ENCODE results near the gene SLC30A3. TPM values are rescaled to one million over a fixed set of nuclear protein-coding genes. Genes with fewer than 3 reads are reported as not detected.

Gene SLC30A3
- polyA plus RNA-seq, 2 donors = 0.08 to 0.09 TPM

DNA sequence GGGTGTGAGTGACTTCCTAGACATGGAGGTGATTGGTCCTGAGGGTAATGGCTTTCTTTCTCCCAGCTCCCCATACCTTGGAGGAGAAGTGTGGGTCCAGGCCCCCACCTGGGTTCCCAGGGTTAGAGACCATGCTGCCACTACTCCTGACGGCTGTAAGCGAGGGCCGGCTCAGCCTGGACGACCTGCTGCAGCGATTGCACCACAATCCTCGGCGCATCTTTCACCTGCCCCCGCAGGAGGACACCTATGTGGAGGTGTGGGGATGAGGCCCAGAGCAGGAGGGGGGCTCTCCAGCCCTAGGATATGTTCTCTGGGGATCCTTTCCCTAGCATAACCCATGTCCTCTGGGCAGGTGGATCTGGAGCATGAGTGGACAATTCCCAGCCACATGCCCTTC is 23.9 kb downstream of the SLC30A3 start:
- no peaks in the 10 kb centered on the region for H3K27me3 ChIP-seq (ENCODE audit: control insufficient read depth in 1 of 2, insufficient read depth in 2 of 2, low read length in 2 of 2)
- H3K36me3 ChIP-seq (ENCODE audit: control insufficient read depth in 2 of 2, insufficient read depth in 2 of 2, low read length in 1 of 2) = peaks cover 46 to 86% of the 10 kb centered on the region in 2 donors
- H3K27ac ChIP-seq (ENCODE audit: low read depth in 2 of 2, low read length in 1 of 2) = no peak overlapping the region
- no peak overlapping the region for H3K4me3 ChIP-seq (ENCODE audit: low read depth in 1 of 2, low read length in 2 of 2)
- no peaks in the 10 kb centered on the region for H3K4me1 ChIP-seq (ENCODE audit: control insufficient read depth in 2 of 2, insufficient read depth in 2 of 2, low read length in 1 of 2)
- 96 to 97% methylated on average over 8 of the region's 8 CpGs for WGBS, 2 donors
- no peaks in the 10 kb centered on the region for H3K9me3 ChIP-seq (ENCODE audit: control insufficient read depth in 2 of 2, insufficient read depth in 1 of 2, low read depth in 1 of 2, low read length in 1 of 2)

DNA sequence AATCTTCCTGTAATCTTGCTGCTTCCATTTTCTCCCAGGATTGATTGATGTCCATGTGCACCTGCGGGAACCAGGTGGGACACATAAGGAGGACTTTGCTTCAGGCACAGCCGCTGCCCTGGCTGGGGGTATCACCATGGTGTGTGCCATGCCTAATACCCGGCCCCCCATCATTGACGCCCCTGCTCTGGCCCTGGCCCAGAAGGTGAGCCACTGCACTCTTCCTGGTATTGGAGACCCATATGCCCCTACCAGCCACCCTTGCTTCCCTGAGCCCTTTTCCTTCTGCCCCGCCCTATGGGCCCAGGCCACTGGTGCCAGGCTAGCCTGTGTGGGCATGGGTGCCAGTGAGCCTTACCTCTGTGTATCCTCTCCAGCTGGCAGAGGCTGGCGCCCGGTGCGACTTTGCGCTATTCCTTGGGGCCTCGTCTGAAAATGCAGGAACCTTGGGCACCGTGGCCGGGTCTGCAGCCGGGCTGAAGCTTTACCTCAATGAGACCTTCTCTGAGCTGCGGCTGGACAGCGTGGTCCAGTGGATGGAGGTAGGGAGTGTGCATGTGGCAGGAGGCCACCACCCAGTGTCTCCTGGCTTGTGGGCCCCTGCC is 25.4 kb downstream of the SLC30A3 start:
- H3K4me3 ChIP-seq (ENCODE audit: low read depth in 1 of 2, low read length in 2 of 2) = no peak overlapping the region
- no peaks in the 10 kb centered on the region for H3K27me3 ChIP-seq (ENCODE audit: control insufficient read depth in 1 of 2, insufficient read depth in 2 of 2, low read length in 2 of 2)
- H3K27ac ChIP-seq (ENCODE audit: low read depth in 2 of 2, low read length in 1 of 2) = no peak overlapping the region
- H3K4me1 ChIP-seq (ENCODE audit: control insufficient read depth in 2 of 2, insufficient read depth in 2 of 2, low read length in 1 of 2) = no peaks in the 10 kb centered on the region
- no peaks in the 10 kb centered on the region for H3K9me3 ChIP-seq (ENCODE audit: control insufficient read depth in 2 of 2, insufficient read depth in 1 of 2, low read depth in 1 of 2, low read length in 1 of 2)
- H3K36me3 ChIP-seq (ENCODE audit: control insufficient read depth in 2 of 2, insufficient read depth in 2 of 2, low read length in 1 of 2) = peaks cover 47 to 83% of the 10 kb centered on the region in 2 donors
- WGBS, 2 donors = 95 to 96% methylated on average over 15 of the region's 15 CpGs

DNA sequence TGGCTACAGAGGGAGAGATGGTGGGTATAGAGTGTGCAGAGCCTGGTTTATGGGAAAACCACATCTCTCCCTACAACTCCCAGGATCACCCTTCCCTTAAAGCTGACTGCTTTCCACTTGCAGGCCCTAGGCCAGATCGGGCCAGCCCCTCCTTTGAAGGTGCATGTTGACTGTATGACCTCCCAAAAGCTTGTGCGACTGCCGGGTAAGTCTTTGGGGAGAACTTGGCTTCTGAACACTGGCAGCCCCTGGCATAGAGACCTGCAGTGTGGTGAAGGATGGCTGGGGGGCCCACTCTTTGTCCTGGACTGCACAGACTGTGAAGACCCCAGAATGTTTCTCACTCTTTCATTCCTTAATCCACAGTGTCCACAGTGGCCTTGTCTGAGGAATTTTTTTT is 26.2 kb downstream of the SLC30A3 start:
- Histone ChIP-seq H3K27ac (ENCODE audit: low read depth in 2 of 2, low read length in 1 of 2) (no peak overlapping the region), H3K4me3 (ENCODE audit: low read depth in 1 of 2, low read length in 2 of 2) (no peak overlapping the region), H3K4me1 (ENCODE audit: control insufficient read depth in 2 of 2, insufficient read depth in 2 of 2, low read length in 1 of 2) (no peaks in the 10 kb centered on the region), H3K27me3 (ENCODE audit: control insufficient read depth in 1 of 2, insufficient read depth in 2 of 2, low read length in 2 of 2) (no peaks in the 10 kb centered on the region), H3K9me3 (ENCODE audit: control insufficient read depth in 2 of 2, insufficient read depth in 1 of 2, low read depth in 1 of 2, low read length in 1 of 2) (no peaks in the 10 kb centered on the region), H3K36me3 (ENCODE audit: control insufficient read depth in 2 of 2, insufficient read depth in 2 of 2, low read length in 1 of 2) (peaks cover 52 to 81% of the 10 kb centered on the region in 2 donors)
- WGBS, 2 donors = 85 to 90% methylated on average over 3 of the region's 3 CpGs

DNA sequence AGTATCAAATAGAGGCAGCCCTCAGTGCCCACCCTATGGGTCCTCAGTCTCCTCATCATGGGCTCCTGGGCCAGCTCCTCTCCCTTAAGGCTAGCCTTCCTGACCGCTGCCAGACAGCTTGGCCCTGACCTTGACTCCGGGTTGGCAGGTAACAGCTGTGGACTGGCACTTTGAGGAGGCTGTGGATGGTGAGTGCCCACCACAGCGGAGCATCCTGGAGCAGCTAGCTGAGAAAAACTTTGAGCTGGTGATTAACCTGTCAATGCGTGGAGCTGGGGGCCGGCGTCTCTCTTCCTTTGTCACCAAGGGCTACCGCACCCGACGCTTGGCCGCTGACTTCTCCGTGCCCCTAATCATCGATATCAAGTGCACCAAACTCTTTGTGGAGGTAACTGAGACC is 26.7 kb downstream of the SLC30A3 start:
- Histone ChIP-seq H3K27me3 (ENCODE audit: control insufficient read depth in 1 of 2, insufficient read depth in 2 of 2, low read length in 2 of 2) (no peaks in the 10 kb centered on the region), H3K4me3 (ENCODE audit: low read depth in 1 of 2, low read length in 2 of 2) (no peak overlapping the region), H3K36me3 (ENCODE audit: control insufficient read depth in 2 of 2, insufficient read depth in 2 of 2, low read length in 1 of 2) (peaks cover 52 to 81% of the 10 kb centered on the region in 2 donors), H3K4me1 (ENCODE audit: control insufficient read depth in 2 of 2, insufficient read depth in 2 of 2, low read length in 1 of 2) (no peaks in the 10 kb centered on the region), H3K27ac (ENCODE audit: low read depth in 2 of 2, low read length in 1 of 2) (no peak overlapping the region), H3K9me3 (ENCODE audit: control insufficient read depth in 2 of 2, insufficient read depth in 1 of 2, low read depth in 1 of 2, low read length in 1 of 2) (no peaks in the 10 kb centered on the region)
- 95% methylated on average over 12 of the region's 12 CpGs for WGBS, 2 donors

DNA sequence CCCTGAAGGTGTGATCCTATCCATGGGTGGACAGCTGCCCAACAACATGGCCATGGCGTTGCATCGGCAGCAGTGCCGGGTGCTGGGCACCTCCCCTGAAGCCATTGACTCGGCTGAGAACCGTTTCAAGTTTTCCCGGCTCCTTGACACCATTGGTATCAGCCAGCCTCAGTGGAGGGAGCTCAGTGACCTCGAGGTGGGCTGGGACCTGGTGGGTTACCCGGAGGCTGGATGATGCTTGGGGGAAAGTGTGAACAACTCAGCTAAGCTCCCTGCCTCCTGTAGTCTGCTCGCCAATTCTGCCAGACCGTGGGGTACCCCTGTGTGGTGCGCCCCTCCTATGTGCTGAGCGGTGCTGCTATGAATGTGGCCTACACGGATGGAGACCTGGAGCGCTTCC is 29.5 kb downstream of the SLC30A3 start:
- Histone ChIP-seq H3K27ac (ENCODE audit: low read depth in 2 of 2, low read length in 1 of 2) (no peak overlapping the region), H3K4me1 (ENCODE audit: control insufficient read depth in 2 of 2, insufficient read depth in 2 of 2, low read length in 1 of 2) (no peaks in the 10 kb centered on the region), H3K9me3 (ENCODE audit: control insufficient read depth in 2 of 2, insufficient read depth in 1 of 2, low read depth in 1 of 2, low read length in 1 of 2) (no peaks in the 10 kb centered on the region), H3K27me3 (ENCODE audit: control insufficient read depth in 1 of 2, insufficient read depth in 2 of 2, low read length in 2 of 2) (no peaks in the 10 kb centered on the region), H3K36me3 (ENCODE audit: control insufficient read depth in 2 of 2, insufficient read depth in 2 of 2, low read length in 1 of 2) (peaks cover 36 to 61% of the 10 kb centered on the region in 2 donors), H3K4me3 (ENCODE audit: low read depth in 1 of 2, low read length in 2 of 2) (no peak overlapping the region)
- WGBS, 2 donors = 94 to 96% methylated on average over 14 of the region's 14 CpGs

DNA sequence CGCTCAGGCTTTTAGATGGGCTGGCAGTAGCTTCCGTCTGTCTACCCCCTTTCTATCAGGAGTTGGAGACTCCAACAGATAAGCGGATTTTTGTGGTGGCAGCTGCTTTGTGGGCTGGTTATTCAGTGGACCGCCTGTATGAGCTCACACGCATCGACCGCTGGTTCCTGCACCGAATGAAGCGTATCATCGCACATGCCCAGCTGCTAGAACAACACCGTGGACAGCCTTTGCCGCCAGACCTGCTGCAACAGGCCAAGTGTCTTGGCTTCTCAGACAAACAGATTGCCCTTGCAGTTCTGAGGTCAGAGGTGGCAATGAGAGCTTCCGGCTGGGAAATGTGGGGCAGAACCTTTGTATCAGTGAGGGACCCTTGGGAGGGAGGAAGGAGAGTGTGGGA is 30.9 kb downstream of the SLC30A3 start:
- Histone ChIP-seq H3K27ac (ENCODE audit: low read depth in 2 of 2, low read length in 1 of 2) (no peak overlapping the region), H3K4me1 (ENCODE audit: control insufficient read depth in 2 of 2, insufficient read depth in 2 of 2, low read length in 1 of 2) (no peaks in the 10 kb centered on the region), H3K27me3 (ENCODE audit: control insufficient read depth in 1 of 2, insufficient read depth in 2 of 2, low read length in 2 of 2) (no peaks in the 10 kb centered on the region), H3K4me3 (ENCODE audit: low read depth in 1 of 2, low read length in 2 of 2) (no peak overlapping the region), H3K9me3 (ENCODE audit: control insufficient read depth in 2 of 2, insufficient read depth in 1 of 2, low read depth in 1 of 2, low read length in 1 of 2) (no peaks in the 10 kb centered on the region), H3K36me3 (ENCODE audit: control insufficient read depth in 2 of 2, insufficient read depth in 2 of 2, low read length in 1 of 2) (peaks cover 29 to 53% of the 10 kb centered on the region in 2 donors)
- 95% methylated on average over 13 of the region's 13 CpGs for WGBS, 2 donors

DNA sequence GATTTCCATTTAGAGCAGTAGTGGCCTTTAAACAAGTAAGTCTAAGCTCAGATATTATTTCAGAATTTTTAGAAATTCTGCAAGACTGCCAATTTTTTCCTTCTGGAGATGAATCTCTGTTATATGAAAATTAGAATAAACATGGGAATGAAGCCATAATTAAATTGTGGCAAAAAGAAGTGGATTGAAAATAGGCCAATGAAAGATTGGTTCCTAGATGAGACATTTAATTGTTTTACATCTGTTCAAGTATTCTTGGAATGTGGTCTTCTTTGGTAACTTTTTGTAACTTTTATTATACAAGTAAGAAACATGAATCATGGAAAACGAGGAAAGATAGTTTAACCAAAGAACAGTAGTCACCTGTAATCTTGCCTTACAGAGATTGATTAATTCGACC is 35.3 kb downstream of the SLC30A3 start:
- H3K9me3 ChIP-seq (ENCODE audit: control insufficient read depth in 2 of 2, insufficient read depth in 1 of 2, low read depth in 1 of 2, low read length in 1 of 2) = no peaks in the 10 kb centered on the region
- peaks cover 36 to 52% of the 10 kb centered on the region in 2 donors for H3K36me3 ChIP-seq (ENCODE audit: control insufficient read depth in 2 of 2, insufficient read depth in 2 of 2, low read length in 1 of 2)
- no peaks in the 10 kb centered on the region for H3K4me1 ChIP-seq (ENCODE audit: control insufficient read depth in 2 of 2, insufficient read depth in 2 of 2, low read length in 1 of 2)
- H3K27ac ChIP-seq (ENCODE audit: low read depth in 2 of 2, low read length in 1 of 2) = no peak overlapping the region
- H3K4me3 ChIP-seq (ENCODE audit: low read depth in 1 of 2, low read length in 2 of 2) = no peak overlapping the region
- 80 to 84% methylated on average over 2 of the region's 2 CpGs for WGBS, 2 donors
- no peaks in the 10 kb centered on the region for H3K27me3 ChIP-seq (ENCODE audit: control insufficient read depth in 1 of 2, insufficient read depth in 2 of 2, low read length in 2 of 2)

DNA sequence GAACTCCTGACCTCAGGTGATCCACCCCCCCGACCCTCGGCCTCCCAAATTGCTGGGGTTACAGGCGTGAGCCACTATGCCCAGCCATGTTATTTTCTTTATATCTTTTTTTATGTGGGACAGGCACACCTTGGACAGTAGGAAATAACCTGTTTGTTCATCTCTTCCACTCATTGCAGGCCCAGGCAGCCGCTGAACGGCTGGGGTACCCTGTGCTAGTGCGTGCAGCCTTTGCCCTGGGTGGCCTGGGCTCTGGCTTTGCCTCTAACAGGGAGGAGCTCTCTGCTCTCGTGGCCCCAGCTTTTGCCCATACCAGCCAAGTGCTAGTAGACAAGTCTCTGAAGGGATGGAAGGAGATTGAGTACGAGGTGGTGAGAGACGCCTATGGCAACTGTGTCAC is 37.3 kb downstream of the SLC30A3 start:
- Histone ChIP-seq H3K9me3 (ENCODE audit: control insufficient read depth in 2 of 2, insufficient read depth in 1 of 2, low read depth in 1 of 2, low read length in 1 of 2) (no peaks in the 10 kb centered on the region), H3K27ac (ENCODE audit: low read depth in 2 of 2, low read length in 1 of 2) (no peak overlapping the region), H3K4me3 (ENCODE audit: low read depth in 1 of 2, low read length in 2 of 2) (no peak overlapping the region), H3K36me3 (ENCODE audit: control insufficient read depth in 2 of 2, insufficient read depth in 2 of 2, low read length in 1 of 2) (peaks cover 26 to 47% of the 10 kb centered on the region in 2 donors), H3K4me1 (ENCODE audit: control insufficient read depth in 2 of 2, insufficient read depth in 2 of 2, low read length in 1 of 2) (no peaks in the 10 kb centered on the region), H3K27me3 (ENCODE audit: control insufficient read depth in 1 of 2, insufficient read depth in 2 of 2, low read length in 2 of 2) (no peaks in the 10 kb centered on the region)
- WGBS, 2 donors = 91 to 93% methylated on average over 9 of the region's 9 CpGs

DNA sequence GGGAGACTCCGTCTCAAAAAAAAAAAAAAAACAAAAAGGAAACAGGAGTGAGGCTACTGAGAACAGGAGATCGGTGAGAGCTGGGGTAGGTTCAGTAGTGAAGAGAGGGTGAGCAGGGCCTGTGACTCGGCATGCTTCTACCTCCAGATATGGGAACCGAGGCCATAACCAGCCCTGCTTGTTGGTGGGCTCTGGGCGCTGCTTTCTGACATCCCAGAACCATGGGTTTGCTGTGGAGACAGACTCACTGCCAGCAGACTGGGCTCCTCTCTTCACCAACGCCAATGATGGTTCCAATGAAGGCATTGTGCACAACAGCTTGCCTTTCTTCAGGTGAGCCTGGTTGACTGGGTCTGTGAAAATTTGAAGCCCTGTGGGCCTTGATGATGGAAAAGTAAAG is 39.4 kb downstream of the SLC30A3 start:
- Histone ChIP-seq H3K4me1 (ENCODE audit: control insufficient read depth in 2 of 2, insufficient read depth in 2 of 2, low read length in 1 of 2) (no peaks in the 10 kb centered on the region), H3K9me3 (ENCODE audit: control insufficient read depth in 2 of 2, insufficient read depth in 1 of 2, low read depth in 1 of 2, low read length in 1 of 2) (no peaks in the 10 kb centered on the region), H3K27ac (ENCODE audit: low read depth in 2 of 2, low read length in 1 of 2) (no peak overlapping the region), H3K36me3 (ENCODE audit: control insufficient read depth in 2 of 2, insufficient read depth in 2 of 2, low read length in 1 of 2) (peaks cover 26 to 43% of the 10 kb centered on the region in 2 donors), H3K27me3 (ENCODE audit: control insufficient read depth in 1 of 2, insufficient read depth in 2 of 2, low read length in 2 of 2) (no peaks in the 10 kb centered on the region), H3K4me3 (ENCODE audit: low read depth in 1 of 2, low read length in 2 of 2) (no peak overlapping the region)
- 96 to 98% methylated on average over 6 of the region's 6 CpGs for WGBS, 2 donors

DNA sequence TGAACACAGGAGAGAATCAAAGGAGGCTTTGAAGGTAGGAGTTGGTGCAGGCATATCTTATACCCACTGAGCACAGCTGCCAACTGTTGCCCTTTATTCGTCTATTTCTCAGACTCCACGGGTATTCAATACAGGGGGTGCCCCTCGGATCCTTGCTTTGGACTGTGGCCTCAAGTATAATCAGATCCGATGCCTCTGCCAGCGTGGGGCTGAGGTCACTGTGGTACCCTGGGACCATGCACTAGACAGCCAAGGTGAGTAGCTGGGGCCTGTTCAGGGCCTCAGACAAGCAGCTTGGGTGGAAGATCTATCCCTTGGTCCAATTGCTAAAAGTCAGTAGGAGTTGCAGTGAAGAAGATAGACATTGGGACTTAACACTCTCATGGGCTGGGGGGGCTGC is 40.4 kb downstream of the SLC30A3 start:
- Histone ChIP-seq H3K4me3 (ENCODE audit: low read depth in 1 of 2, low read length in 2 of 2) (no peak overlapping the region), H3K36me3 (ENCODE audit: control insufficient read depth in 2 of 2, insufficient read depth in 2 of 2, low read length in 1 of 2) (peaks cover 26 to 43% of the 10 kb centered on the region in 2 donors), H3K27me3 (ENCODE audit: control insufficient read depth in 1 of 2, insufficient read depth in 2 of 2, low read length in 2 of 2) (no peaks in the 10 kb centered on the region), H3K4me1 (ENCODE audit: control insufficient read depth in 2 of 2, insufficient read depth in 2 of 2, low read length in 1 of 2) (no peaks in the 10 kb centered on the region), H3K9me3 (ENCODE audit: control insufficient read depth in 2 of 2, insufficient read depth in 1 of 2, low read depth in 1 of 2, low read length in 1 of 2) (no peaks in the 10 kb centered on the region), H3K27ac (ENCODE audit: low read depth in 2 of 2, low read length in 1 of 2) (no peak overlapping the region)
- 95% methylated on average over 5 of the region's 5 CpGs for WGBS, 2 donors
